GM08714 (cell line): ENCODE data around the gene ITGB4.

Source experiments
- H3K4me3 ChIP-seq: fragments of 200-500 bp; sonication (Bioruptor generic); 2 replicates; pipeline ENCODE4 v1.5.1; 2014; ENCODE audit warnings: mild to moderate bottlenecking, low read length, inconsistent platforms
- ZNF274 ChIP-seq: IDR thresholded peaks from 2 replicates; pipeline ENCODE4 v1.6.1; 2012; ENCODE audit warnings: mild to moderate bottlenecking, low read depth, low read length

The ITGB4 gene

GRCh38 chr17:75748706-75749105, 27.4 kb downstream of the ITGB4 start:
- H3K4me3 ChIP-seq: no peak overlapping the region
- no peak for TF ChIP-seq ZNF274

GRCh38 chr17:75749545-75750389, 28.5 kb downstream of the ITGB4 start:
- no peak overlapping the region for H3K4me3 ChIP-seq
- TF ChIP-seq ZNF274: no peak

- no peak overlapping the region for H3K4me3 ChIP-seq
- TF ChIP-seq ZNF274: no peak
Measured at GRCh38 chr17:75750661-75751423, 29.6 kb downstream of the ITGB4 start.

GRCh38 chr17:75751676-75752404, 30.6 kb downstream of the ITGB4 start:
- TF ChIP-seq ZNF274: no peak

GRCh38 chr17:75752405-75752709, 31.1 kb downstream of the ITGB4 start:
- TF ChIP-seq ZNF274: no peak
- H3K4me3 ChIP-seq: no peak overlapping the region

More at GRCh38 chr17:75751676-75752404, 30.6 kb downstream of the ITGB4 start:
- no peak overlapping the region for H3K4me3 ChIP-seq

- no peak for TF ChIP-seq ZNF274
- peak overlapping the region; percentile 49; the same call in 1 of the 2 replicates for H3K4me3 ChIP-seq
Measured at GRCh38 chr17:75752802-75753513, 31.7 kb downstream of the ITGB4 start.

GRCh38 chr17:75753514-75754377, 32.5 kb downstream of the ITGB4 start:
- TF ChIP-seq ZNF274: no peak
- peak overlapping the region; percentile 49; the same call in 1 of the 2 replicates for H3K4me3 ChIP-seq

- no peak overlapping the region for H3K4me3 ChIP-seq
- TF ChIP-seq ZNF274: no peak
Measured at GRCh38 chr17:75754378-75755204, 33.3 kb downstream of the ITGB4 start.

- TF ChIP-seq ZNF274: no peak
- H3K4me3 ChIP-seq: no peak overlapping the region
Measured at GRCh38 chr17:75755205-75755901, 34.1 kb downstream of the ITGB4 start.

- no peak for TF ChIP-seq ZNF274
- no peak overlapping the region for H3K4me3 ChIP-seq
Measured at GRCh38 chr17:75755990-75756389, 34.7 kb downstream of the ITGB4 start.

- TF ChIP-seq ZNF274: no peak
- H3K4me3 ChIP-seq: no peak overlapping the region
Measured at GRCh38 chr17:75756451-75757085, 35.3 kb downstream of the ITGB4 start.

- TF ChIP-seq ZNF274: no peak
- no peak overlapping the region for H3K4me3 ChIP-seq
Measured at GRCh38 chr17:75757086-75757681, 35.9 kb downstream of the ITGB4 start.
